Liver (tissue), 9 donors: ENCODE data around the gene IGF2BP3. TPM values are rescaled to one million over a fixed set of nuclear protein-coding genes. Genes with fewer than 3 reads are reported as not detected.

ENCODE experiments used
- DNase-seq: peaks from one replicate; pipeline ENCODE4 v3.0.0-alpha.2; 2017; ENCODE audit warnings: low spot score
- H3K27ac ChIP-seq, 2 donors: one replicate each; pipeline ENCODE4 v1.7.0; 2013; ENCODE audit warnings: inconsistent platforms in 2 of 2, low read length in 2 of 2, control low read depth in 1 of 2, low read depth in 1 of 2, mild to moderate bottlenecking in 1 of 2
- H3K27me3 ChIP-seq, 4 donors: one replicate each; pipeline versions ENCODE4 v1.6.1 to v1.7.0; 2013; ENCODE audit warnings: low read length in 3 of 4, inconsistent platforms in 1 of 4, mild to moderate bottlenecking in 1 of 4, moderate library complexity in 1 of 4; ENCODE audit not compliant: control insufficient read depth in 4 of 4, insufficient read depth in 4 of 4
- H3K36me3 ChIP-seq, 4 donors: one replicate each; pipeline versions ENCODE4 v1.6.1 to v1.7.0; 2013; ENCODE audit warnings: low read length in 3 of 4, mild to moderate bottlenecking in 3 of 4, low read depth in 1 of 4, moderate library complexity in 1 of 4; ENCODE audit not compliant: control insufficient read depth in 4 of 4, insufficient read depth in 3 of 4
- H3K4me1 ChIP-seq, 4 donors: one replicate each; pipeline versions ENCODE4 v1.6.1 to v1.7.0; 2013; ENCODE audit warnings: low read length in 3 of 4, mild to moderate bottlenecking in 3 of 4, moderate library complexity in 1 of 4; ENCODE audit not compliant: control insufficient read depth in 4 of 4, insufficient read depth in 4 of 4
- H3K4me3 ChIP-seq, 3 donors: one replicate each; pipeline versions ENCODE4 v1.6.1 to v1.7.0; 2013; ENCODE audit warnings: low read length in 3 of 3, control low read depth in 1 of 3, low read depth in 1 of 3, mild to moderate bottlenecking in 1 of 3
- H3K9ac ChIP-seq, 2 donors: one replicate each; pipeline ENCODE4 v1.7.0; 2013; ENCODE audit warnings: low read length in 2 of 2, mild to moderate bottlenecking in 2 of 2, moderate library complexity in 2 of 2, control low read depth in 1 of 2, low read depth in 1 of 2
- H3K9me3 ChIP-seq, 4 donors: one replicate each; pipeline versions ENCODE4 v1.6.1 to v1.7.0; 2013; ENCODE audit warnings: low read length in 3 of 4; ENCODE audit not compliant: control insufficient read depth in 4 of 4
- FOXA1 ChIP-seq: IDR thresholded peaks from 2 replicates; pipeline ENCODE4 v1.6.1; 2016; ENCODE audit warnings: antibody characterized with exemption
- GABPA ChIP-seq, 2 donors: IDR thresholded peaks in 1 of 2; conservative IDR thresholded peaks in 1 of 2; 2 replicates each; pipeline ENCODE4 v1.6.1; 2016; ENCODE audit warnings: antibody characterized with exemption in 2 of 2, mild to moderate bottlenecking in 1 of 2, moderate library complexity in 1 of 2
- HNF4A ChIP-seq, 2 donors: conservative IDR thresholded peaks; 2 replicates each; pipeline ENCODE4 v1.6.1; 2016; ENCODE audit warnings: antibody characterized with exemption in 2 of 2, mild to moderate bottlenecking in 2 of 2
- HNF4G ChIP-seq: IDR thresholded peaks from 2 replicates; pipeline ENCODE4 v1.6.1; 2016; ENCODE audit warnings: antibody characterized with exemption
- JUND ChIP-seq, 2 donors: IDR thresholded peaks; 2 replicates each; pipeline ENCODE4 v1.6.1; 2016; ENCODE audit warnings: antibody characterized with exemption in 2 of 2
- RAD21 ChIP-seq, 2 donors: IDR thresholded peaks; 2 replicates each; pipeline ENCODE4 v1.6.1; 2016; ENCODE audit warnings: antibody characterized with exemption in 2 of 2, mild to moderate bottlenecking in 2 of 2
- SP1 ChIP-seq: IDR thresholded peaks from 2 replicates; pipeline ENCODE4 v1.6.1; 2018; ENCODE audit warnings: antibody characterized with exemption, mild to moderate bottlenecking
- TAF1 ChIP-seq: conservative IDR thresholded peaks from 2 replicates; pipeline ENCODE4 v1.6.1; 2016; ENCODE audit warnings: antibody characterized with exemption, mild to moderate bottlenecking
- YY1 ChIP-seq: IDR thresholded peaks from 2 replicates; pipeline ENCODE4 v1.6.1; 2016; ENCODE audit warnings: antibody characterized with exemption, mild to moderate bottlenecking
- WGBS: extraction: QIAGEN DNeasy Blood & Tissue Kit; methylation state at CpG from one replicate; pipeline ENCODE4 v1.1.7; 2013; 5-methylcytosine and 5-hydroxymethylcytosine counted together
- polyA plus RNA-seq, 2 donors: library from polyadenylated mRNA; stranded (reverse) in 1 of 2; unstranded in 1 of 2; fragments of 200-250 nt in 1 of 2; fragments of >200 nt in 1 of 2; fragmentation: Nextera tagmentation in 1 of 2; extraction: Ambion mirVana in 1 of 2; gene quantifications; one replicate each; pipeline versions ENCODE4 v1.2.1 to v1.2.3, GENCODE V29; 2013 to 2015
- total RNA-seq, 2 donors: library from RNA; depleted of rRNA; stranded (reverse); fragments of >200 nt; gene quantifications; one replicate each; pipeline ENCODE4 v1.2.3, GENCODE V29; 2014
- TF ChIP-seq, protein P1 (sequence below): fragments of 150-350 bp; IDR thresholded peaks from 2 replicates; pipeline ENCODE4 v1.5.1; 2017; ENCODE audit warnings: improper control_type of control experiment, low read depth, low read length; ENCODE audit not compliant: missing input control
- TF ChIP-seq, protein P2 (sequence below): IDR thresholded peaks from 2 replicates; pipeline ENCODE4 v1.6.1; 2016; ENCODE audit warnings: antibody characterized with exemption
- TF ChIP-seq, protein P3 (sequence below): IDR thresholded peaks from 2 replicates; pipeline ENCODE4 v1.6.1; 2016; ENCODE audit warnings: antibody characterized with exemption
- TF ChIP-seq, protein P4 (sequence below): IDR thresholded peaks from 2 replicates; pipeline ENCODE4 v1.6.1; 2016; ENCODE audit warnings: antibody characterized with exemption
- TF ChIP-seq, protein P5 (sequence below): IDR thresholded peaks from 2 replicates; pipeline ENCODE4 v1.6.1; 2016; ENCODE audit warnings: antibody characterized with exemption, mild to moderate bottlenecking
- donor health status: healthy.
- donor health status: healthy.
- donor health status: healthy.
- donor health status: healthy.
- donor health status: healthy.

Gene IGF2BP3
- total and polyA plus RNA-seq, 4 donors = 0.17 to 28.4 (median 0.23) TPM; not detected in 1

DNA sequence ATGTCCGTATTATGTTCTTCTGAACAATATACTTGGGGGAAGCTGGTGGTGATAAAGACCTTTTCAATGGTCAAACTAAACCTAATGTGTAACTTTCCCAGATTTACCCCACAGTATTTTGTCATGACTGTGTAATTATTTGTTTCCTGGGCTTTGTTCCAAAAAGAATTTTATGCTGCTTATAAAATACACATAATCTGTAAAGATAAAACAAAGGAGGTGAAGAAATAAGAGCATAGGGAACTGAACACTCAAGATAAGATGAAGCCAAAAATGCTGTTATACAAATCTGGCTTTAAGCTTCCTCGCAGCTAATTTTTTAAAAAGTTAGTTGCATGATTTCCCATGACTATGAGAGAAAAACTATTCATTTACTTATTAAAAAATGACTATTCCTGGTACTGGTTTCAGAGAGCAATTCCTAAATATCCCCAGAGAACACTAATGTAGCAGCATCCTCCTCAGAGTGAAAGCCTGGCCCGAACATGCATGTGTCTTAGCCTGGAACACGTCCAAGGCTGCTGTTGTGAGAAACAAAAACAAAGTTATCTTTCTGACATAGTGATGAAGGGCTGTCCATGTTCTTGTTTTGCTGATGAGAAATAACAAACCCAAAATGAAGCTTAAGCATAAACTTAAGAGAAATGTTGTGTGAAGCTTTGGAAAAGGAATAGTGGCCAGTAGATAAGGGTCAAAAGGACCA is 137.2 kb downstream of the IGF2BP3 start:
- 18% methylated on average over 4 of the region's 4 CpGs for WGBS
- peak overlapping the region in 1 of 2 donors; percentile 15 for H3K27ac ChIP-seq
- H3K36me3 ChIP-seq = no peaks in the 10 kb centered on the region
- no peak overlapping the region for H3K4me3 ChIP-seq
- peaks cover 12 to 55% (median 42%) of the 10 kb centered on the region in 4 donors for H3K4me1 ChIP-seq
- no peaks in the 10 kb centered on the region for H3K27me3 ChIP-seq
- TF ChIP-seq, protein P1, sequence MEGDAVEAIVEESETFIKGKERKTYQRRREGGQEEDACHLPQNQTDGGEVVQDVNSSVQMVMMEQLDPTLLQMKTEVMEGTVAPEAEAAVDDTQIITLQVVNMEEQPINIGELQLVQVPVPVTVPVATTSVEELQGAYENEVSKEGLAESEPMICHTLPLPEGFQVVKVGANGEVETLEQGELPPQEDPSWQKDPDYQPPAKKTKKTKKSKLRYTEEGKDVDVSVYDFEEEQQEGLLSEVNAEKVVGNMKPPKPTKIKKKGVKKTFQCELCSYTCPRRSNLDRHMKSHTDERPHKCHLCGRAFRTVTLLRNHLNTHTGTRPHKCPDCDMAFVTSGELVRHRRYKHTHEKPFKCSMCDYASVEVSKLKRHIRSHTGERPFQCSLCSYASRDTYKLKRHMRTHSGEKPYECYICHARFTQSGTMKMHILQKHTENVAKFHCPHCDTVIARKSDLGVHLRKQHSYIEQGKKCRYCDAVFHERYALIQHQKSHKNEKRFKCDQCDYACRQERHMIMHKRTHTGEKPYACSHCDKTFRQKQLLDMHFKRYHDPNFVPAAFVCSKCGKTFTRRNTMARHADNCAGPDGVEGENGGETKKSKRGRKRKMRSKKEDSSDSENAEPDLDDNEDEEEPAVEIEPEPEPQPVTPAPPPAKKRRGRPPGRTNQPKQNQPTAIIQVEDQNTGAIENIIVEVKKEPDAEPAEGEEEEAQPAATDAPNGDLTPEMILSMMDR = no peak
- TF ChIP-seq JUND (IDR thresholded peaks at IDR 0.05) = no peak
- TF ChIP-seq HNF4A (conservative IDR thresholded peaks at IDR 0.05) = no peak
- no peak for TF ChIP-seq YY1
- no peak for TF ChIP-seq GABPA (IDR thresholded peaks at IDR 0.05 in 1 of 2, conservative IDR thresholded peaks at IDR 0.05 in 1 of 2)
- no peak for TF ChIP-seq FOXA1
- TF ChIP-seq TAF1 = no peak
- TF ChIP-seq, protein P2, sequence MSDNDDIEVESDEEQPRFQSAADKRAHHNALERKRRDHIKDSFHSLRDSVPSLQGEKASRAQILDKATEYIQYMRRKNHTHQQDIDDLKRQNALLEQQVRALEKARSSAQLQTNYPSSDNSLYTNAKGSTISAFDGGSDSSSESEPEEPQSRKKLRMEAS = no peak
- no peak for TF ChIP-seq HNF4G
- no peak for TF ChIP-seq RAD21 (IDR thresholded peaks at IDR 0.05)
- TF ChIP-seq, protein P3, sequence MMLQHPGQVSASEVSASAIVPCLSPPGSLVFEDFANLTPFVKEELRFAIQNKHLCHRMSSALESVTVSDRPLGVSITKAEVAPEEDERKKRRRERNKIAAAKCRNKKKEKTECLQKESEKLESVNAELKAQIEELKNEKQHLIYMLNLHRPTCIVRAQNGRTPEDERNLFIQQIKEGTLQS = no peak
- TF ChIP-seq, protein P4, sequence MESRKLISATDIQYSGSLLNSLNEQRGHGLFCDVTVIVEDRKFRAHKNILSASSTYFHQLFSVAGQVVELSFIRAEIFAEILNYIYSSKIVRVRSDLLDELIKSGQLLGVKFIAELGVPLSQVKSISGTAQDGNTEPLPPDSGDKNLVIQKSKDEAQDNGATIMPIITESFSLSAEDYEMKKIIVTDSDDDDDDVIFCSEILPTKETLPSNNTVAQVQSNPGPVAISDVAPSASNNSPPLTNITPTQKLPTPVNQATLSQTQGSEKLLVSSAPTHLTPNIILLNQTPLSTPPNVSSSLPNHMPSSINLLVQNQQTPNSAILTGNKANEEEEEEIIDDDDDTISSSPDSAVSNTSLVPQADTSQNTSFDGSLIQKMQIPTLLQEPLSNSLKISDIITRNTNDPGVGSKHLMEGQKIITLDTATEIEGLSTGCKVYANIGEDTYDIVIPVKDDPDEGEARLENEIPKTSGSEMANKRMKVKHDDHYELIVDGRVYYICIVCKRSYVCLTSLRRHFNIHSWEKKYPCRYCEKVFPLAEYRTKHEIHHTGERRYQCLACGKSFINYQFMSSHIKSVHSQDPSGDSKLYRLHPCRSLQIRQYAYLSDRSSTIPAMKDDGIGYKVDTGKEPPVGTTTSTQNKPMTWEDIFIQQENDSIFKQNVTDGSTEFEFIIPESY = no peak
- TF ChIP-seq, protein P5, sequence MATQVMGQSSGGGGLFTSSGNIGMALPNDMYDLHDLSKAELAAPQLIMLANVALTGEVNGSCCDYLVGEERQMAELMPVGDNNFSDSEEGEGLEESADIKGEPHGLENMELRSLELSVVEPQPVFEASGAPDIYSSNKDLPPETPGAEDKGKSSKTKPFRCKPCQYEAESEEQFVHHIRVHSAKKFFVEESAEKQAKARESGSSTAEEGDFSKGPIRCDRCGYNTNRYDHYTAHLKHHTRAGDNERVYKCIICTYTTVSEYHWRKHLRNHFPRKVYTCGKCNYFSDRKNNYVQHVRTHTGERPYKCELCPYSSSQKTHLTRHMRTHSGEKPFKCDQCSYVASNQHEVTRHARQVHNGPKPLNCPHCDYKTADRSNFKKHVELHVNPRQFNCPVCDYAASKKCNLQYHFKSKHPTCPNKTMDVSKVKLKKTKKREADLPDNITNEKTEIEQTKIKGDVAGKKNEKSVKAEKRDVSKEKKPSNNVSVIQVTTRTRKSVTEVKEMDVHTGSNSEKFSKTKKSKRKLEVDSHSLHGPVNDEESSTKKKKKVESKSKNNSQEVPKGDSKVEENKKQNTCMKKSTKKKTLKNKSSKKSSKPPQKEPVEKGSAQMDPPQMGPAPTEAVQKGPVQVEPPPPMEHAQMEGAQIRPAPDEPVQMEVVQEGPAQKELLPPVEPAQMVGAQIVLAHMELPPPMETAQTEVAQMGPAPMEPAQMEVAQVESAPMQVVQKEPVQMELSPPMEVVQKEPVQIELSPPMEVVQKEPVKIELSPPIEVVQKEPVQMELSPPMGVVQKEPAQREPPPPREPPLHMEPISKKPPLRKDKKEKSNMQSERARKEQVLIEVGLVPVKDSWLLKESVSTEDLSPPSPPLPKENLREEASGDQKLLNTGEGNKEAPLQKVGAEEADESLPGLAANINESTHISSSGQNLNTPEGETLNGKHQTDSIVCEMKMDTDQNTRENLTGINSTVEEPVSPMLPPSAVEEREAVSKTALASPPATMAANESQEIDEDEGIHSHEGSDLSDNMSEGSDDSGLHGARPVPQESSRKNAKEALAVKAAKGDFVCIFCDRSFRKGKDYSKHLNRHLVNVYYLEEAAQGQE = no peak
- H3K9ac ChIP-seq = no peak overlapping the region
- no peaks in the 10 kb centered on the region for H3K9me3 ChIP-seq
- no peak for DNase-seq

DNA sequence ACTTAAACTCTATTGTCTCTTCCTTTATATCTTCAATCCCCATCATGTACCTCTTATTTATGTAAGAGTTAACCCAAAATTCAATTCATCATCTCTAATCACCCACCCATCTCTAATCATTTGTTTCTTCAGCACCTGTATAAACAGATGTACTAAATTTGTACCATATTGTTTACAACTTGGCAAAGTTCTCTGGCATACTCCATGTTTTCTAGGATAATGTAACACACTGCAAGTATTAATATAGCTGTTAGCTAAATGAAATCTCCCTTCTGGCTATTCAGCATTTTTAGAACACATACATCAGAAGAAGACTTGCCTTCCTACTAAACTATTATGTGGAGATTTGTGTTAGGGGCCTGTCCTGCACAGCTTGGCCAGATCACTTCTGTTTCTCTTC is 138.1 kb downstream of the IGF2BP3 start:
- no peak overlapping the region for H3K27ac ChIP-seq
- TF ChIP-seq RAD21 (IDR thresholded peaks at IDR 0.05) (no peak), HNF4G (no peak), TAF1 (no peak), SP1 (no peak)
- TF ChIP-seq, protein P3 = no peak
- H3K4me3 ChIP-seq = no peak overlapping the region
- no peaks in the 10 kb centered on the region for H3K27me3 ChIP-seq
- H3K9ac ChIP-seq = no peak overlapping the region
- H3K4me1 ChIP-seq = peaks cover 10 to 48% (median 38%) of the 10 kb centered on the region in 4 donors
- no peaks in the 10 kb centered on the region for H3K36me3 ChIP-seq
- no peak for DNase-seq
- H3K9me3 ChIP-seq = no peaks in the 10 kb centered on the region
